ENCODE measurements around the gene CYTH2. TPM values are rescaled to one million over a fixed set of nuclear protein-coding genes. Genes with fewer than 3 reads are reported as not detected.
A peak's percentile ranks its signal among the peaks of the same experiment; 100 is the strongest.
"Not testable (repeated sequence)": the region's sequence is repeated elsewhere in the genome, so short reads cannot be mapped to it uniquely, and the experiment has no call there.

The CYTH2 gene
- total RNA-seq, 2 experiments from 2014 or later: 31.5 to 33.6 TPM

DNA sequence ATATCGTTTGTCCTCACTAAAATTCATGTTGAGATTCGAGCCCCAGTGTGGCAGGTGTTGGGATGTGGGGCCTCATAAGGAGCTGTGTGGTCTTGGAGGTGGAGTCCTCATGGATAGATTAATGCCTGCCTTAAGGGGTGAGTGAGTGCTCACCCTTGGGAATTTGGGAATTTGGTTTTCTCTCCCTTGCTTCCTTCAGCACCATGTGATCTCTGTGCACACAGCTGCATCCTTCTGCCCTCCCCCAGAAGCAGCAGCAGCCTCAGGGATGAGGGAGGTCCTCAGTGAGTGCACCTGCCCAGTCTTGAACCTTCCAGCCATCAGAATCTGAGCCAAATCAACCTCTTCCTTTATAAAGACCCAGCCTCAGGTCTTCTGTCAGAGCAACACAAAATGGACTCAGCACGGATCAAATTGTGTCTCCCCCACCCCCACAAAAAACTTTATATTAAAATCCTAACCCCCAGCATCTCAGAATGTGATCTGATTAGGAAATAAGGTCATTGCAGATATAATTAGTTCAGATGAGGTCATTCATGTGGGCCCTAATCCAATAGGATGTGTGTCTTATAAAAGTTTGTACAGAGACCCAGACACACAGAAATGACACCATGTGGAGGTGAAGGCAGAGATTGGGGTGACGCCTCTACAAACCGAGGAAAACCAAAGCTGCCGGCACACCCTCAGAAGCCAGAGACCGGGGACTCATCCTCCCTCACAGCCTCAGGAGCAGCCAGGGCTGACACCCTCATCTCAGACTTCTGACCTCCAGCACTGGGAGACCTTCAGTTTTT is 12.9 kb downstream of the CYTH2 start:
- DNase-seq: no peak
- Mint-ChIP-seq H3K9me3 (no peaks in the 10 kb centered on the region), H3K27ac (no peak overlapping the region), H3K36me3 (peaks cover 4% of the 10 kb centered on the region), H3K4me3 (no peak overlapping the region), H3K4me1 (ENCODE audit: low read depth) (peaks cover 14% of the 10 kb centered on the region), H3K27me3 (no peaks in the 10 kb centered on the region)
- POLR2A ChIA-PET: interaction anchor here (0.9 to 1.1 kb wide), 2 partner anchors 11 to 12 kb away, joined by 3 read pairs; no protein-coding TSS in a partner anchor
- CTCF ChIA-PET: interaction anchor here (3.6 kb wide), 1 partner anchor 8 kb away, joined by 30 read pairs; no protein-coding TSS in a partner anchor
- intact Hi-C loops (cut with micrococcal nuclease): loop anchor here (1.0 to 5.0 kb wide), 2 partner anchors 102 to 125 kb away; partner anchors contain the start of gene SPACA4

DNA sequence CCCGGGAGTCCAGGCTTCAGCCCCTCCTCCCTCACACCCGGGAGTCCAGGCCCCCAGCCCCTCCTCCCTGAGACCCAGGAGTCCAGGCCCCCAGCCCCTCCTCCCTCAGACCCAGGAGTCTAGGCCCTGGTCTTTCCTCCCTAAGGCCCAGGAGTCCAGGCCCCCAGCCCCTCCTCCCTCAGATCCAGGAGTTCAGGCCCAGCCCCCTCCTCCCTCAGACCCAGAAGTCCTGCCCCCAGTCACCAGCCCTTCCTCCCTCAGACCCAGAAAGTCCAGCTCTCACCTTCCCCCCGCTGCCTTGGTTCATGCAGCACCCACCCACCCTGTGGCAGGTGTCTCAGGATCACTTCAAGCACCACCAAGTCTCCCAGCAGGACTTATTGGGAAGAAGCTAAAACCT is 14.1 kb downstream of the CYTH2 start:
- no peak overlapping the region for H3K27ac Mint-ChIP-seq

DNA sequence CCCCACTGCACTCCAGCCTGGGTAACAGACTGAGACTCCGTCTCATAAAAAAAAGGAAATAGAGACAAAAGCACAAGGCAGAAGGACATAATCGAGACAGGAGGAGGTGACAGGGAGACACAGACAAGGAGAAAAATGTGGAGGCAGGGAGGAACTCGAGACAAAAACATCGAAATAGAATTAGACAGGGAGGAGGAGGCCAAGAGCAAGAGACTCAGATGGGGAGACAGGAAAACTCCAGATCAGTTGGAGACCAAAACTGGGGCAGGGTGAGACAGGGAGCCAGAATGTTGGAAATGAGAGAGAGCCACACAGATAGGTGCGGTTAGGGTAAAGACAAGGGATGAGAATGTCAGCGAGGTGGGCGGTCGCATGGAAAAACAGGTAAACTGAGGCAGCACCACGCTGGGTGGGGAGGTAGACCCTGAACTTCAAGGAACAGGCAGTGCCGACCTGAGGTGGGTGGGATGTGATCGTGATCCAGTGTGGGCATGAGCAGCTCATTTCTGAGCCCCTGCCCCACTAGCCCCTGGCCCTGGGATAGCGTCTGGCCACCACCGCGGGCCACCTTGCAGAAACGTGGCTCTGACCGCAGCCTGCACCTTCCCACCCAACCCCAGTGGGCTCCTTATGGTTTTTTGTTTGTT is 15.2 kb downstream of the CYTH2 start:
- no peak for DNase-seq
- Mint-ChIP-seq H3K36me3 (peaks cover 2% of the 10 kb centered on the region), H3K27ac (no peak overlapping the region), H3K4me1 (ENCODE audit: low read depth) (peaks cover 14% of the 10 kb centered on the region), H3K9me3 (no peaks in the 10 kb centered on the region), H3K27me3 (no peaks in the 10 kb centered on the region), H3K4me3 (no peak overlapping the region)
- intact Hi-C loops (cut with micrococcal nuclease): loop anchor here (5.0 kb wide), 1 partner anchor 123 kb away; the partner anchor contains the start of gene SPACA4
- POLR2A ChIA-PET: no interaction called here
- CTCF ChIA-PET: no interaction called here

More for the DNA sequence above, 14.1 kb downstream of the CYTH2 start:
- CTCF ChIA-PET: no interaction called here
- no peak for DNase-seq
- intact Hi-C loops (cut with micrococcal nuclease): loop anchor here (5.0 kb wide), 1 partner anchor 124 kb away; the partner anchor contains the start of gene SPACA4
- Mint-ChIP-seq H3K4me3 (no peak overlapping the region), H3K36me3 (peaks cover 4% of the 10 kb centered on the region), H3K27me3 (no peaks in the 10 kb centered on the region), H3K4me1 (ENCODE audit: low read depth) (peaks cover 14% of the 10 kb centered on the region), H3K9me3 (no peaks in the 10 kb centered on the region)
- POLR2A ChIA-PET: no interaction called here

DNA sequence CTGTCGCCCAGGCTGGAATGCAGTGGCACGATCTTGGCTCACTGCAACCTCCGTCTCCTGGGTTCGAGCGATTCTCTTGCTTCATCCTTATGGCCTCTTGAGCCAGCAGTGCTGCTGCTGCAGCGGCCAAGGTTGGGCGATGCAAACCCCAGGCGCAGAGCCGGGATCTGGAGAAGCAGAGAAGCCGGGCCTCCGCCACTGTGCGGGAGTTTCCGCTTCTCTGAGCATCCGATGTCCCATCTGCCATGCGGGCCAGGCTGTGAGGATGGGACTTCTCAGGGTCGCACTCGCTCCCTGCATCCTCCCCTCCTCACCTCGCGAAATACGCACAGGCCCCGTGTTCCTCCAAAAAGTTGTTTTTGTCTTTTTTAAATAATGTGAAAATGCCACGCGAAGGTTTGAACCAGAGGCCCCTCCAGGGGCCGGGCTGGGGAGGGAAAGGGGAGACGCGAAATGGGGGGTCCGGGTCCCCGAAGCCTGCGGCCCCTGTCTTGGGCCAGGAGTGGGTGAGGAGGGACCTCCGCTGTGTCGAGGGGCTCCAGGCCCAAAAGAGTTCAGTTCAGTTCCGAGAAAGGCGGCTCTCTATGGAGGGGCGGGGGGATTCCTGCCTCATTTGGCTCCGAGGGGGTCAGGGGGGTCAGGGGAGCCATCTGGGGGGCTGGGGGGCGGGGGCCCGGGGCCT is 15.9 kb downstream of the CYTH2 start:
- no peak for DNase-seq
- H3K9me3 Mint-ChIP-seq: no peaks in the 10 kb centered on the region
- peaks cover 3% of the 10 kb centered on the region for H3K27me3 Mint-ChIP-seq
- POLR2A ChIA-PET: no interaction called here
- no peak overlapping the region for H3K27ac Mint-ChIP-seq
- intact Hi-C loops (cut with micrococcal nuclease): loop anchor here (5.0 kb wide), 1 partner anchor 122 kb away; the partner anchor contains the start of gene SPACA4
- H3K36me3 Mint-ChIP-seq: peaks cover 2% of the 10 kb centered on the region
- peaks cover 17% of the 10 kb centered on the region for H3K4me1 Mint-ChIP-seq (ENCODE audit: low read depth)
- CTCF ChIA-PET: no interaction called here
- no peak overlapping the region for H3K4me3 Mint-ChIP-seq

DNA sequence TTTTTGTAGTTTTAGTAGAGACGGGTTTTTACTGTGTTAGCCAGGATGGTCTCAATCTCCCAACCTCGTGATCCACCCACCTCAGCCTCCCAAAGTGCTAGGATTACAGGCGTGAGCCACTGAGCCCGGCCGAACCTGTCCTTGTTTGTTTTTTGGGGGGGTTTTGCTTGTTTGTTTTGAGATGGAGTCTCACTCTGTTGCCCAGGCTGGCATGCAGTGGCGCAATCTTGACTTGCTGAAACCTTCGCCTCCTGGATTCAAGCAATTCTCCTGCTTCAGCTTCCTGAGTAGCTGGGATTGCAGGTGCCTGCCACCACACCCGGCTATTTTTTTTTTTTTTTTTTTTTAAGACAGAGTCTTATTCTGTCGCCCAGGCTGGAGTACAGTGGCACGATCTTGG is 17.5 kb downstream of the CYTH2 start:
- POLR2A ChIA-PET; H3K36me3 Mint-ChIP-seq; H3K4me3 Mint-ChIP-seq; DNase-seq; intact Hi-C loops (cut with micrococcal nuclease); H3K9me3 Mint-ChIP-seq; H3K27ac Mint-ChIP-seq: not testable (repeated sequence)
- Mint-ChIP-seq H3K27me3 (peaks cover 12% of the 10 kb centered on the region), H3K4me1 (ENCODE audit: low read depth) (peaks cover 17% of the 10 kb centered on the region)
- CTCF ChIA-PET: interaction anchor here (1.2 to 6.2 kb wide), 3 partner anchors 20 to 122 kb away, joined by 8 to 164 read pairs (median 42); no protein-coding TSS in a partner anchor

DNA sequence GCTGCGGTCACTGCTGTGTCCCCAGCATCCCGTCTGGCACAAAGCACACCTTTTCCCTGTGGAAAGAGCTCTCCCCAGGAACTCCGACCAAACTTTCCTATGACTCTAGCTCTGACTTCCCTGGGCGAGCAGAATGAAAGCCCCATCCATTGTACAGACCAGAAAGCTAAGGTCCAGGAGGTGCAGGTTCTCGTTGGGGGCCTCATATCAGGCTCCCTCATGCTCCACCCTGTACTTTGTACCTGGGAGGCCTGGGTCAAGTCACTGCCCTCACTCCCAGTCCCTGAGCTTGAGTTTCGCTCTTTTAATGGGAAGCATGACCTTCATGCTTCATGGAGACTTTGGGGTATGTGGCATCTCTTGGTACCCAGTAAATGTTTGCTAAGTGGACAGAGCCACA is 18.4 kb downstream of the CYTH2 start:
- peaks cover 2% of the 10 kb centered on the region for H3K36me3 Mint-ChIP-seq
- CTCF ChIA-PET: interaction anchor here (1.2 to 6.2 kb wide), 6 partner anchors 19 to 221 kb away, joined by 3 to 164 read pairs (median 6); no protein-coding TSS in a partner anchor
- H3K27me3 Mint-ChIP-seq: peaks cover 18% of the 10 kb centered on the region
- peaks cover 20% of the 10 kb centered on the region for H3K4me1 Mint-ChIP-seq (ENCODE audit: low read depth)
- no peak overlapping the region for H3K4me3 Mint-ChIP-seq
- POLR2A ChIA-PET: no interaction called here
- no peak for DNase-seq
- H3K9me3 Mint-ChIP-seq: no peaks in the 10 kb centered on the region
- no peak overlapping the region for H3K27ac Mint-ChIP-seq
- intact Hi-C loops (cut with micrococcal nuclease): no loop called here

DNA sequence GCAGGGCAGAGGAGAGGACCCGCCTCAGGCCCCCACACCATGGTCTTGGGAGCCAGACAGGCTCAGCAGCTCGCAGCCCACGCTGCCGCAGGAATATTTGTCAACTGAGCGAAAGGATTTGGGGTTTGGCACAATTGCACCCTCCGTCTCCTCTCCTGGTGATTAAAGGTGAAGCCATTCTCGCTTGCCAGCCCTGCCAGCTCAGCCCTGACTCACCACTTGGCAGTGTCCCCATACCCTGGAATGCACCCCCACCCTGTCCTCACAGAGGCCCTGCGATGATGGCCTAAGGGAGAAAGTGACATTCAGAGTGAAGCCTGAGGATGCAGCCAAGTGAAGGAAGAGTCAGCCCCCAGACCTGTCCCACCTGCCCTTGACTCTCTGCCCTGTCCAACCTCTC is 18.8 kb downstream of the CYTH2 start:
- Mint-ChIP-seq H3K27ac (no peak overlapping the region), H3K36me3 (peaks cover 2% of the 10 kb centered on the region), H3K27me3 (peaks cover 21% of the 10 kb centered on the region), H3K4me1 (ENCODE audit: low read depth) (peaks cover 24% of the 10 kb centered on the region), H3K9me3 (no peaks in the 10 kb centered on the region), H3K4me3 (no peak overlapping the region)
- POLR2A ChIA-PET: no interaction called here
- intact Hi-C loops (cut with micrococcal nuclease): no loop called here
- DNase-seq: no peak
- CTCF ChIA-PET: interaction anchor here (1.2 to 6.2 kb wide), 6 partner anchors 18 to 221 kb away, joined by 3 to 164 read pairs (median 6); no protein-coding TSS in a partner anchor

DNA sequence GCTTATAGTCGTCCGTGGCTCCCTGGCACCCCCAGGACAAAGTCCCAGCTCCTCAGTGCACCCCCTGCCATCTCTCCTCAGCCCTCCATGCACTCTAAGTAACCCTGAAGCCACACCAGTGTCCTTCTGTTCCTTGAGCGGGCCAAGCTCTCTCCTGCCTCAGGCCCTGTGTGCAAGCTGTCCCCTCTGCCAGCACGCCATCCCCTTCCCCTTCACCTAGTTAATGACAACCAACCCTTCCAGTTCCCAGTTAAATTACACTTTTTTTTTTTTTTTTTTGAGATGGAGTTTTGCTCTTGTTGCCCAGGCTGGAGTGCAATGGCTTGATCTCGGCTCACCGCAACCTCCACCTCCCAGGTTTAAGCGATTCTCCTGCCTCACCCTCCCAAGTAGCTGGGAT is 19.3 kb downstream of the CYTH2 start:
- H3K9me3 Mint-ChIP-seq; DNase-seq; H3K36me3 Mint-ChIP-seq; H3K4me3 Mint-ChIP-seq; intact Hi-C loops (cut with micrococcal nuclease); H3K27ac Mint-ChIP-seq: not testable (repeated sequence)
- ChIA-PET POLR2A (interaction anchor here (1.1 kb wide), 1 partner anchor 91 kb away, joined by 3 read pairs; no protein-coding TSS in a partner anchor), CTCF (interaction anchor here (1.1 to 6.2 kb wide), 8 partner anchors 19 to 222 kb away, joined by 3 to 164 read pairs (median 4); no protein-coding TSS in a partner anchor)
- H3K4me1 Mint-ChIP-seq (ENCODE audit: low read depth): peaks cover 25% of the 10 kb centered on the region
- H3K27me3 Mint-ChIP-seq: peaks cover 21% of the 10 kb centered on the region

DNA sequence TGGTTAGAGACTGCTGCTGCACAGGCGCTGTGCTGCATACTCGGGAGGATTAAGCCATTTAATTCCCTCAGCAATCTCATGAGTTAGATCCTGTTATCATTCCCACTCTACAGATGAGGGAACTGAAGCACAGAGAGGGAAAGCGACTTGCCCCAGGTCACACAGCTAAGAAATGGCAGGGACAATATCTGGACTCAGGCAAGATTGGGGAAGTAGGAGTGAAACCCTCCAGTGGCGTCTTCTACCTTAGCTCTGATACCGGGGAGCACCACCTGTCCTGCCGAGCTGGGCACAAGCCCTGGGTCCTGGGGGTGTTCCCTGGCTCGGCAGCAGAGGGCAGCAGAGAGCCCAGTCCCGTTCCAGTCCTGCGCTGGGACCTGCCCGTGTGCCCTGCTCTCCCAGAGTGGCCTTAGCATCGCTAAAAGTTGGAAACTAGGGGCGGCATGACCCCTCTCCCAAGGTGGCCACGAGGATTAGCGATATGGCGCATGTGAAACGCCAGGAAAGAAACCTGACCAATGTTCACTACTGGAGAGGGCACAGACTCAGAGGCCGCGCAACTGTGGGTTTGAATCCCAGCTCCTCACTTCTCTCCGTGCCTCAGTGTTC is 20.5 kb downstream of the CYTH2 start:
- H3K27me3 Mint-ChIP-seq: peaks cover 27% of the 10 kb centered on the region
- H3K4me1 Mint-ChIP-seq (ENCODE audit: low read depth): peaks cover 29% of the 10 kb centered on the region
- intact Hi-C loops (cut with micrococcal nuclease): loop anchor here (5.0 kb wide), 2 partner anchors 72 to 167 kb away; a partner anchor contains a TSS
- H3K4me3 Mint-ChIP-seq: no peak overlapping the region
- H3K9me3 Mint-ChIP-seq: no peaks in the 10 kb centered on the region
- POLR2A ChIA-PET: interaction anchor here (1.1 to 1.4 kb wide), 2 partner anchors 90 to 95 kb away, joined by 3 to 4 read pairs; no protein-coding TSS in a partner anchor
- H3K36me3 Mint-ChIP-seq: no peaks in the 10 kb centered on the region
- DNase-seq: peak; percentile 88
- CTCF ChIA-PET: interaction anchor here (0.6 to 6.2 kb wide), 34 partner anchors 9 to 1186 kb away, joined by 3 to 164 read pairs (median 5); partner anchors contain the start of genes CA11, GRWD1, GYS1 and KDELR1
- H3K27ac Mint-ChIP-seq: no peak overlapping the region

DNA sequence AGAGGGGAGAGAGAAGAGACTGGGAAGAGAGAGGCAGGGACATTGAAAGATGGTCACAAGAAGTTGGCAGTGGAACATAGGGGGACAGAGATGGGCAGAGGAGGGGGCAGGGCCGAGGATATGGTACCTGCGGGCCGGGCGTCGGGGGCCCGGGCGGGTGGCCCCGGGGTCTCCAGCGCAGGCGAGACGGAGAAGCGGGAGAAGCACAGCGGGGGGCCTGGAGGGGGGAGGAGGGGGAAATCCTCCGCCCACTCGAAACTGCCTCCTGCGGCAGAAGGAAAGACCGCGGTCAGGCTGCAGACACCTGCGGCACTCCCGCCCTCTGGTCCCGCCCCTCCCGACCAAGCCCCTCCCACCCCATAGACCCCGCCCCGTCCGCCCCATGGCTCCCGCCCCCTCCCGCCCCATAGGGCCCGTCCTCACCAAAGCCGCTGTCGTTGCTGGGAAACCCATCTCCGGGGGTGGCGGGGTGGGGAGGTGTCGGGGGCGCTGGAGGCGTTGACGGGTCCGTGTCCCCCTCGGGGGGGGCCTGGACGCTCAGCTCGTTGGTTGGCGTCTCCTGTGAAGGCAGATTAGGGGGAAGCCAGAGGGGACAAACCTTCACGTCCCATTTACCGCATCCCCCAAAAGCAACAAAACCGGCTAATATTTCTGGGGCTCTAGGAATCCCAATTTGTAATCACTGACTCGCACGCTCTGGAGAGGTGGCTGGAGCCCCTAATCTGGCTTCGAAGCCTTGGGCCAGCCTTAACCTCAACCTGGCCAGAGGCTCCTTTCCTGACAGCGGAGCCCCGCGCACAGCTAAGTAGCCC is 22.0 kb downstream of the CYTH2 start:
- ChIA-PET CTCF (interaction anchor here (1.0 to 6.2 kb wide), 6 partner anchors 11 to 117 kb away, joined by 3 to 164 read pairs (median 20); partner anchors contain the start of gene KDELR1), POLR2A (no interaction called here)
- Mint-ChIP-seq H3K4me1 (ENCODE audit: low read depth) (peaks cover 29% of the 10 kb centered on the region), H3K27ac (no peak overlapping the region), H3K27me3 (peaks cover 35% of the 10 kb centered on the region), H3K9me3 (no peaks in the 10 kb centered on the region), H3K4me3 (no peak overlapping the region), H3K36me3 (no peaks in the 10 kb centered on the region)
- DNase-seq: peak; percentile 72
- intact Hi-C loops (cut with micrococcal nuclease): loop anchor here (5.0 kb wide), 2 partner anchors 74 to 169 kb away; a partner anchor contains a TSS

All from activated CD4-positive, alpha-beta memory T cell treated with anti-CD3 and anti-CD28 coated beads for 36 hours (primary cell).